BE2C (cell line): ENCODE measurements around the gene NUMBL.
"Not testable (repeated sequence)": the region's sequence is repeated elsewhere in the genome, so short reads cannot be mapped to it uniquely, and the experiment has no call there.

Experiments
- DNase-seq: peaks from one replicate; pipeline ENCODE4 v3.0.0-alpha.2; 2020
- H3K27me3 ChIP-seq: fragments of 250-450 bp; sonication (Bioruptor Pico); 2 replicates; pipeline ENCODE4 v1.5.1; 2020; ENCODE audit warnings: mild to moderate bottlenecking
- H3K36me3 ChIP-seq: fragments of 250-450 bp; sonication (Bioruptor Pico); 2 replicates; pipeline ENCODE4 v1.5.1; 2020; ENCODE audit warnings: mild to moderate bottlenecking
- H3K4me1 ChIP-seq: fragments of 250-450 bp; sonication (Bioruptor Pico); 2 replicates; pipeline ENCODE4 v1.5.1; 2020
- H3K4me3 ChIP-seq: 2 replicates; pipeline ENCODE4 v1.5.1; 2011; ENCODE audit warnings: low read depth, low read length
- H3K9me3 ChIP-seq: fragments of 250-450 bp; sonication (Bioruptor Pico); 2 replicates; pipeline ENCODE4 v1.5.1; 2020
- CTCF ChIP-seq: IDR thresholded peaks from 2 replicates; pipeline ENCODE4 v1.5.1; 2012; ENCODE audit warnings: mild to moderate bottlenecking, low read depth, low read length

The NUMBL gene

GRCh38 chr19:40733149-40733548 lies 42.7 kb upstream of the NUMBL start:
- Histone ChIP-seq H3K36me3 (peaks cover 12% of the 10 kb centered on the region), H3K27me3 (no peaks in the 10 kb centered on the region)
- no peak for TF ChIP-seq CTCF

GRCh38 chr19:40732304-40732703 lies 41.9 kb upstream of the NUMBL start:
- peaks cover 11% of the 10 kb centered on the region for H3K36me3 ChIP-seq
- not testable (repeated sequence) for DNase-seq, H3K9me3 ChIP-seq, H3K27me3 ChIP-seq, H3K4me3 ChIP-seq, H3K4me1 ChIP-seq

More at GRCh38 chr19:40733149-40733548, 42.7 kb upstream of the NUMBL start:
- no peak for DNase-seq
- Histone ChIP-seq H3K4me1 (no peaks in the 10 kb centered on the region; the same call in 1 of the 2 replicates), H3K4me3 (no peak overlapping the region), H3K9me3 (no peaks in the 10 kb centered on the region)

GRCh38 chr19:40730065-40730464 lies 39.6 kb upstream of the NUMBL start:
- DNase-seq, H3K4me1 ChIP-seq, H3K27me3 ChIP-seq, H3K36me3 ChIP-seq, H3K4me3 ChIP-seq, H3K9me3 ChIP-seq: not testable (repeated sequence)

- Histone ChIP-seq H3K9me3 (no peaks in the 10 kb centered on the region), H3K36me3 (no peaks in the 10 kb centered on the region; the same call in 1 of the 2 replicates), H3K27me3 (no peaks in the 10 kb centered on the region), H3K4me1 (no peaks in the 10 kb centered on the region), H3K4me3 (no peak overlapping the region)
- TF ChIP-seq CTCF: no peak
- no peak for DNase-seq
Measured at GRCh38 chr19:40726279-40726678, 35.8 kb upstream of the NUMBL start.

- Histone ChIP-seq H3K4me3 (no peak overlapping the region), H3K36me3 (no peaks in the 10 kb centered on the region; the same call in 1 of the 2 replicates), H3K9me3 (no peaks in the 10 kb centered on the region), H3K4me1 (no peaks in the 10 kb centered on the region), H3K27me3 (no peaks in the 10 kb centered on the region)
- DNase-seq: no peak
- TF ChIP-seq CTCF: no peak
Measured at GRCh38 chr19:40724855-40725254, 34.4 kb upstream of the NUMBL start.

- H3K27me3 ChIP-seq: no peaks in the 10 kb centered on the region
- TF ChIP-seq CTCF: no peak
Measured at GRCh38 chr19:40724315-40724714, 33.9 kb upstream of the NUMBL start.

GRCh38 chr19:40723661-40724254 lies 33.3 kb upstream of the NUMBL start:
- Histone ChIP-seq H3K36me3 (no peaks in the 10 kb centered on the region), H3K4me3 (no peak overlapping the region), H3K9me3 (no peaks in the 10 kb centered on the region), H3K4me1 (no peaks in the 10 kb centered on the region), H3K27me3 (no peaks in the 10 kb centered on the region)
- no peak for DNase-seq
- TF ChIP-seq CTCF: no peak

More at GRCh38 chr19:40724315-40724714, 33.9 kb upstream of the NUMBL start:
- no peak overlapping the region for H3K4me3 ChIP-seq
- DNase-seq: no peak
- H3K36me3 ChIP-seq: no peaks in the 10 kb centered on the region
- no peaks in the 10 kb centered on the region for H3K4me1 ChIP-seq
- H3K9me3 ChIP-seq: no peaks in the 10 kb centered on the region
